Measurements from ENCODE around the gene COA7. TPM values are rescaled to one million over a fixed set of nuclear protein-coding genes. Genes with fewer than 3 reads are reported as not detected.

COA7 gene
- total and polyA plus RNA-seq, 2 of the 4 experiments (the other 2 are of a cell fraction) = 9.3 to 20.3 TPM

DNA sequence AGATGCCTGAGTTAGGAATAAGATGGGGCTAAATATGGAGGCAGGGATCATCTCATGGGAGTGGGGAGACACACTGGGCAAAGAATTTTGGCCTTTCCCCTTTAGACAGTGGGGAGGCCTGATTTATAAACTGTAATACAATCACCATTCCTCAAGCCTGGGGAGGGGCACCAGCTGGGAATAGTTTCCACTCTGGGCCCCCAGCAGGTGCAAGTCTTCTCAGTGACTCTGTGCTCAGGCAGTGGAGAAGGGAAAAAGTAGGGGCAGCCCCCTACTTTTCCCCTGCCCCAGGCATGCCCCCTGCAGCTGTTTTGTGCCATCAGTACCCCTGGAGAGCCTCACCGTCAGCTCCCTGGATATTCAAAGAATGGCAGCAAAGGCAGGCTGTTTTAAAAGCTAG is 19.1 kb downstream of the COA7 start:
- in situ Hi-C loops (cut with MboI; ENCODE audit: low sequenced_read_pairs) = no loop called here
- TF ChIP-seq RFX5 (IDR thresholded peaks at IDR 0.05; ENCODE audit: low read depth, low read length) (no peak), BHLHE40 (IDR thresholded peaks at IDR 0.05; ENCODE audit: low read depth, low read length) (no peak), SMC3 (IDR thresholded peaks at IDR 0.05; ENCODE audit: low read depth, low read length) (no peak), CEBPB (IDR thresholded peaks at IDR 0.05; ENCODE audit: low read depth, low read length) (no peak), POLR2A (IDR thresholded peaks at IDR 0.05; ENCODE audit: low read depth, low read length) (no peak), MXI1 (IDR thresholded peaks at IDR 0.05; ENCODE audit: borderline replicate concordance, low read depth, low read length) (no peak), RCOR1 (IDR thresholded peaks at IDR 0.05; ENCODE audit: insufficient replicate concordance, low read length) (no peak), CHD1 (IDR thresholded peaks at IDR 0.05; ENCODE audit: low read depth, low read length) (no peak)
- TF ChIP-seq, protein P1, sequence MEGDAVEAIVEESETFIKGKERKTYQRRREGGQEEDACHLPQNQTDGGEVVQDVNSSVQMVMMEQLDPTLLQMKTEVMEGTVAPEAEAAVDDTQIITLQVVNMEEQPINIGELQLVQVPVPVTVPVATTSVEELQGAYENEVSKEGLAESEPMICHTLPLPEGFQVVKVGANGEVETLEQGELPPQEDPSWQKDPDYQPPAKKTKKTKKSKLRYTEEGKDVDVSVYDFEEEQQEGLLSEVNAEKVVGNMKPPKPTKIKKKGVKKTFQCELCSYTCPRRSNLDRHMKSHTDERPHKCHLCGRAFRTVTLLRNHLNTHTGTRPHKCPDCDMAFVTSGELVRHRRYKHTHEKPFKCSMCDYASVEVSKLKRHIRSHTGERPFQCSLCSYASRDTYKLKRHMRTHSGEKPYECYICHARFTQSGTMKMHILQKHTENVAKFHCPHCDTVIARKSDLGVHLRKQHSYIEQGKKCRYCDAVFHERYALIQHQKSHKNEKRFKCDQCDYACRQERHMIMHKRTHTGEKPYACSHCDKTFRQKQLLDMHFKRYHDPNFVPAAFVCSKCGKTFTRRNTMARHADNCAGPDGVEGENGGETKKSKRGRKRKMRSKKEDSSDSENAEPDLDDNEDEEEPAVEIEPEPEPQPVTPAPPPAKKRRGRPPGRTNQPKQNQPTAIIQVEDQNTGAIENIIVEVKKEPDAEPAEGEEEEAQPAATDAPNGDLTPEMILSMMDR (conservative IDR thresholded peaks at IDR 0.05; ENCODE audit: low read depth, low read length) = no peak
- TF ChIP-seq, protein P2, sequence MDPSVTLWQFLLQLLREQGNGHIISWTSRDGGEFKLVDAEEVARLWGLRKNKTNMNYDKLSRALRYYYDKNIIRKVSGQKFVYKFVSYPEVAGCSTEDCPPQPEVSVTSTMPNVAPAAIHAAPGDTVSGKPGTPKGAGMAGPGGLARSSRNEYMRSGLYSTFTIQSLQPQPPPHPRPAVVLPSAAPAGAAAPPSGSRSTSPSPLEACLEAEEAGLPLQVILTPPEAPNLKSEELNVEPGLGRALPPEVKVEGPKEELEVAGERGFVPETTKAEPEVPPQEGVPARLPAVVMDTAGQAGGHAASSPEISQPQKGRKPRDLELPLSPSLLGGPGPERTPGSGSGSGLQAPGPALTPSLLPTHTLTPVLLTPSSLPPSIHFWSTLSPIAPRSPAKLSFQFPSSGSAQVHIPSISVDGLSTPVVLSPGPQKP (IDR thresholded peaks at IDR 0.05; ENCODE audit: borderline replicate concordance, low read depth, low read length) = no peak

More for the DNA sequence above, 19.1 kb downstream of the COA7 start:
- H2AK5ac ChIP-seq (ENCODE audit: low read depth, low read length) = no peak overlapping the region
- no peak overlapping the region for H3K23ac ChIP-seq (ENCODE audit: low read depth, low read length)
- dilution Hi-C loops (cut with HindIII; ENCODE audit: low sequenced_read_pairs, unreplicated experiment) = no loop called here
- H3K4ac ChIP-seq (ENCODE audit: low read depth, low read length) = no peak overlapping the region
- H3K4me2 ChIP-seq (ENCODE audit: low read depth, low read length) = no peak overlapping the region
- H3K36me3 ChIP-seq (ENCODE audit: control insufficient read depth, insufficient read depth, low read length) = no peaks in the 10 kb centered on the region
- POLR2A ChIA-PET (ENCODE audit: unreplicated experiment) = no interaction called here
- H2BK5ac ChIP-seq (ENCODE audit: low read depth, low read length, poor library complexity, severe bottlenecking) = no peak overlapping the region
- H3K9ac ChIP-seq (ENCODE audit: low read depth, low read length) = no peak overlapping the region
- CTCF ChIA-PET = no interaction called here
- intact Hi-C loops (cut with micrococcal nuclease) = no loop called here
- no peak overlapping the region for H4K91ac ChIP-seq (ENCODE audit: insufficient read depth, low read depth, low read length)
- no peak overlapping the region for H3K14ac ChIP-seq (replicated peaks; ENCODE audit: low read depth, low read length)
- no peak overlapping the region for H2BK15ac ChIP-seq (ENCODE audit: low read depth, low read length)
- H2BK20ac ChIP-seq (ENCODE audit: low read depth, low read length) = no peak overlapping the region
- DNase-seq (no peak), ATAC-seq (ENCODE audit: low read depth) (no peak)
- no peak overlapping the region for H3K4me3 ChIP-seq (ENCODE audit: insufficient read depth, low read depth, low read length)
- no peaks in the 10 kb centered on the region for H3K9me3 ChIP-seq (ENCODE audit: control insufficient read depth, insufficient read depth, low read length)
- peaks cover 5% of the 10 kb centered on the region; the same call in 1 of the 2 replicates for H3K4me1 ChIP-seq (ENCODE audit: control insufficient read depth, insufficient read depth, low read length)
- H3K9me1 ChIP-seq (ENCODE audit: insufficient read depth, low read length) = no peaks in the 10 kb centered on the region
- no peak overlapping the region for H2AK9ac ChIP-seq (replicated peaks; ENCODE audit: low read depth, low read length, poor library complexity)
- H4K5ac ChIP-seq (ENCODE audit: low read depth, low read length) = no peak overlapping the region
- no peak overlapping the region for H2BK120ac ChIP-seq (ENCODE audit: low read depth, low read length)
- no peak overlapping the region for H3K27ac ChIP-seq (ENCODE audit: insufficient read depth, low read length)
- H4K8ac ChIP-seq (ENCODE audit: low read depth in 2 of 2, low read length in 2 of 2) = no peak overlapping the region
- no peak overlapping the region for H3K56ac ChIP-seq (ENCODE audit: extremely low read depth, insufficient read depth, low read length)
- no TSS peak for BruUV-seq (replicated peaks)
- no CpG with 5 or more reads among the region's 1 CpG for WGBS, 2 experiments (ENCODE audit: extremely low coverage in 2 of 2, insufficient read length in 1 of 2)
- H3K27me3 ChIP-seq (ENCODE audit: control insufficient read depth, insufficient read depth, low read length) = no peaks in the 10 kb centered on the region
- H2AFZ ChIP-seq (replicated peaks; ENCODE audit: low read length, poor library complexity) = no peak overlapping the region
- no peaks in the 10 kb centered on the region for H3K79me1 ChIP-seq (ENCODE audit: low read depth in 1 of 2, low read length in 2 of 2)
- H4K20me1 ChIP-seq (ENCODE audit: insufficient read depth, low read length) = no peaks in the 10 kb centered on the region
- H3K18ac ChIP-seq (ENCODE audit: low read depth, low read length) = no peak overlapping the region
